HG03354 (cell line): Measurements from ENCODE around the gene CLOCK.
A peak's percentile ranks its signal among the peaks of the same experiment; 100 is the strongest.

Source experiments
- ATAC-seq: cut with Tn5 transposase; IDR thresholded peaks from one replicate; pipeline ENCODE4 v1.9.1; 2021; ENCODE audit warnings: mild to moderate bottlenecking; ENCODE audit not compliant: unreplicated experiment, poor library complexity, severe bottlenecking

Gene CLOCK

DNA sequence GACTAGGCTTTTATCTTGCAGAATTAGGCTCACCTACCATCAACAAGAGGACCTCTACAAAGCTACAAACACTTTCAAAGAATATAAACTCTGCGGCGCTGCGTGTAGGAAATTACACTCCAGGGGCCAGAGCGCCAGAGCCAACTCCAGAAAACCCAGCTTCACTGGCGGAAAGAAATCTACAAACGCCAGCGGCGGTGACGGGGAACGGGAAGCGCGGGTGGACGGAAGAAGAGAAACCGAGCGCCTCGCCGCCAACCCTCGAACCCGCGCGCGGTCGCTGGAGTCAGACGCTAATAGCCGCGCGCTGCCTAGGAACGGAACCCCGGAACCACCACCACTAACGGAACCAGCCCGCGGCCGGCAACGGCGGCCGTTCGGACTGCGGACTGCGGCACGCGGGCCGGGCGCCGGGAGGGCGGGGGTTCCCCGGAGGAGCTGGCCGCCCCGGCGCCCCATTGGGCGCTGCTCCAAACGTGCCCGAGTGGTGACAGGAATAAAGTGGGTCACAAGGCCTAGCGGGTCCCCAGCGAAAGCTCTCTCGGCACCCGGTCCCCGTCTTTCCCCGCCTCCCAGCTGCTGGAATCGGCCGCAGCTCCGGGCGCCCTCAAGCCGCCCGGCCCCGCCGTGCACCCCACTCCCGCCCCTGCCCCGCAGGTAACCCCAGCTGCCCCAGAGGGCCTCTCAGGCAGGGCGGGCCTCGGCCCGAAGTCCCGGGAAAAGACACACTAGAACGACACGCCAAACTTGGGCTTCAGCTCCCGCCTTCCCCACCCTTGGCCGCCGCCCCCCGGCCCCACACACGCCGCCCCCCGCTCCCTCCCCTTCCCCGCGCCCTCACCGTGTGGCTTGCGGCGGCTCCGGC, 836 bp downstream of the CLOCK start:
- ATAC-seq, result peak; percentile 54

DNA sequence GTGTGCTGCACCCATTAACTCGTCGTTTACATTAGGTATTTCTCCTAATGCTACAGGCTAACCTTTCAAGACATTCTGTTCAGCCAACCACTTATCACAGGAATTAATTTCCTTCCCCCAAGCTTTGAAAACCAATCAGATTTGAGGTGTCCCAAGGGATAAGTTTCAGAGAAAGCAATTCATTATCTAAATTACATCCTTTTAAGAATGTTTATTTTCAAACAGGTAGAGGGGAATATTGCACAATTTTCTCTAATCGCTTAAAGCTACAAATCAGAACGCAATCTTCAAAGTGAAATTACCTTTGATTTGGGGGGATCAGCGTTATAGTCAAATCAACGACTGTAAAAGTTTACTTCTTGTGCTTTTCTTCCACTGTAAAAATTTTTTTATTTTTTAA, 1.6 kb downstream of the CLOCK start:
- no peak for ATAC-seq

GRCh38 chr4:55543858-55544257, 2.9 kb downstream of the CLOCK start:
- ATAC-seq, result no peak

- ATAC-seq, result no peak
Measured at GRCh38 chr4:55540271-55540670, 6.4 kb downstream of the CLOCK start.

DNA sequence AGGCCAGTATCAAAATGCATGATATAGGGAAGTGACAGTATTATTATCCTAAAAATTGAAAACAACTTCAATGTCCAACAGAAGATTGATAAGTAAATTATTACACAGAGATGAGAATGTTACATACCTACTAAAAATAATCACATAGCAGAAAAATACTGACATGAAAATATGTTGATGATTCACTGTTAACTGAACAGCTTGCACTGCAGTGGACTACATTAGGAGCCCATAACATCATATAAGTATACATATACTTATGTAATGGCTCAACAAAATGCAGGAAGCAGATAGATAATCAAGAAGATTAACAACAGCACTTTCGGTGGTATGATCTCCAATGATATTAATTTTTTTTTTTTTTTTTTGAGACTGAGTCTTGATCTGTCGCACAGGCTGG, 7.1 kb downstream of the CLOCK start:
- no peak for ATAC-seq

- ATAC-seq, result no peak
Measured at GRCh38 chr4:55538531-55538930, 8.2 kb downstream of the CLOCK start.

- ATAC-seq, result no peak
Measured at GRCh38 chr4:55534306-55534705, 12.4 kb downstream of the CLOCK start.

- ATAC-seq, result no peak
Measured at GRCh38 chr4:55530691-55531090, 16.0 kb downstream of the CLOCK start.

GRCh38 chr4:55530167-55530566, 16.5 kb downstream of the CLOCK start:
- ATAC-seq, result no peak

- no peak for ATAC-seq
Measured at GRCh38 chr4:55528491-55528890, 18.2 kb downstream of the CLOCK start.

DNA sequence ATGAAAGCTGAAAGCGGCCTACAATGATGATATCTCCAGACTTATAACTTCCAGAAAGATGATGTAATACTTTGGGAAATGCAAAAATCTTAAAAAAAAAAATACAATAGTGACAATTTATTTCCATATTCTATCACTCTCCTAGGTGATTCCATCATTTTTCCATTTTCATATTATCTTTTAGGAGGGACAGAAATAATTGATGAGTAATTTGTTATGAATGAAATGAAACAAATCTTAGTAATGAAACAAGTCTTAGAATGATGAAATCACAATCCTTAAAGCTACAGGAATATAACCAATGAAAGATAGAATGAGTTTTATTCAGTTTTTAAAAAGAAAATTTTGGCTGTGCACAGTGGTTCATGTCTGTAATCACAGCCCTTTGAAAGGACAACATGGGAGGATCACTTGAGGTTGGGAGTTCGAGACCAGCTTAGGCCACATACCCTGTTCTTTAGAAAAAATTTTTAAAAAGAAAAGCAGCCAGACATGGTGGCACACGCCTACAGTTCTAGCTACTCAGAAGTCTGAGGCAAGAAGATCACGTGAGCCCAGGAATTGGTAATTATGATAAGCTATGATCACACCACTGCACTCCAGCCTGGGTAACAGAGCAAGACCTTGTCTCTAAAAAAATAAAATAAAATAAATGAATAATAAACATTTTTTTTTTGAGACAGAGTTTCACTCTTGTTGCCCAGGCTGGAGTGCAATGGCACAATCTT, 21.7 kb downstream of the CLOCK start:
- ATAC-seq, result no peak

DNA sequence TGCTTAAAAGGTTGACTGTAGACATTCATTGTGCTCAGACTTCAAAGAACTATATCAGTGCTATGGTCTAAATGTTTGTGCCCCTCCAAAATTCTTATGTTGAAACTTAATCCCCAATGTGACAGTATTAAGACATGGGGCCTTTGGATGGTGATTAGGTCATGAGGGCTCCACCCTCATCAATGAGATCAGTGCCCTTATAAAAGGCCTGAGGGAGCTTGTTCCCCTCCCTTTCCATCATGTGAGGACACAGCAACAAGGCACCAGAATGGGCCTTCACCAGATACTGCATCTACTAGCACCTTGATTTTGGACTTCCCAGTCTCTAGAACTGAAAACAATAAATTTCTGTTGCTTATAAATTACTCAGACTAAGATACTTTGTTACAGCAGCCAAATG, 28.3 kb downstream of the CLOCK start:
- ATAC-seq, result no peak

DNA sequence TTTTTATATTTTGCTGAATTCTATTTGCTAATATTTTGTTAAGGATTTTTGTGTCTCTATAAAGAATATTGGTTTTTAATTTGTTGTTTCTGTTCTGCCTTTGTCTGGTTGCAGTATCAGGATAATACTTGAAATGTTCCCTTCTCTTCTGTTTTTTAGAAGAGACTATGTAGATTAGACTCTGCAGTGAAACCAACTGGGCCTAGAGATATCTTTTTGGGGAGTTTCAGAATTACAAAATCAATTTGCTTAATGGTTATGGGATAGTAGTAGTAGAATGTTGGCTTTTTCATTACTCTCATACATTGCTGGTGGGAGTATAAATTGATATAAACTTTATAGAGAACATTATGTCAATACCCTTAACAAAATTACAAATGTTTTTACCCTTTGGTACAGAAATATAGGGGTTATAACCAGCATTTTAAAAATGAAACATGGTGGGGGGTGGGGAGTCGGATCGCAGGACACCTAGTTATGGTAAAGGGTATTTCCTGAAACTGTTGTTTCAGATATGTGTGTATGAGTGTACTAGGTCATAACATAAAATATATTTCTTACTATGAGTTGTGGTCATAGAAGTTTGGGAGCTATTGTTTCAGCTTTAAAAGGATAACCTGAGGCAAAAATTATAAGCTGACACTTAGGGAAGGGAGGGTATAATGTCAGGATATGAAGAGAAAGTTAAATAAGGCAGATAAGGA, 29.0 kb downstream of the CLOCK start:
- peak; percentile 72 for ATAC-seq

DNA sequence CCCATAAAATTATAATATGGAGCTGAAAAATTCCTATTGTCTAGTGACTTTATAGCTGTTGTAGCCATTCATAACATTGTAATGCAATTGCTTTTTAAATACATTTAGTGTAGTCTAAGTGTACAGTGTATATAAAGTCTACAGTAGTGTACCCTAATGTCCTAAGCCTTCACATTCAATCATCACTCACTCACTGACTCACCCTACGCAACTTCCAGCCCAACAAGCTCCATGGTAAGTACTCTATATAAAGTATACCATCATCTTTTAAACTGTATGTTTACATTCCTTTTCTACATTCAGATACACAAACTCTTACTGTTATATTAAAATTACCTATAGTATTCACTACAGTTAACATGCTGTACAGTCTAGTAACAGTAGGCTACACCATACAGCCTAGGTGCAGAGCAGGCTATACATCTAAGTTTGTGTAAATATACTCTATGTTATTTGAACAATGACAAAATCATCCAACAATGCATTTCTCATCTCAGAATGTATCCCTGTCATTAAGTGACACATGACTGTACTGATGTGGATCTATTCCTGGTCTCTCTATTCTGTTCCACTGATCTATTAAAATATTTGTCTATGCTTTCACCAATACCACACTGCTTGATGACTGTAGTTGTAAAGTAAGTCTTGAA, 33.7 kb downstream of the CLOCK start:
- no peak for ATAC-seq

DNA sequence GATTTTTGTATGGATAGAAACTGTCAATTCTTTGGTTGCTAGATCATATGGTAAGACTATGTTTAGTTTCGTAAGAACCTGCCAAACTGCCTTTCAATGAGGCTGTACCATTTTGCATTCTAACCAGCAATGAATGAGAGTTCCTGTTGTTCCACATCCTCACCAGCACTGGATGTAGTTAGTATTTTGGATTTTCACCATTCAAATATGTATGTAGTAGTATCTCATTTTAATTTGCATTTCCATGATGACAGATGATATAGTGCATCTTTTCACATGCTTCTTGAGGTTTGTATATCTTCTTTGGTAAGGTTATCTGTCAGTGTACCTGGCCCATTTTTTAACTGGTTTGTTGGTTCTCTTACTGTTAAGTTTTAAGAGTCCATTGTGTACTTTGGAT, 34.6 kb downstream of the CLOCK start:
- no peak for ATAC-seq

GRCh38 chr4:55510685-55511084, 36.0 kb downstream of the CLOCK start:
- ATAC-seq, result no peak

- no peak for ATAC-seq
Measured at GRCh38 chr4:55509266-55509665, 37.4 kb downstream of the CLOCK start.

DNA sequence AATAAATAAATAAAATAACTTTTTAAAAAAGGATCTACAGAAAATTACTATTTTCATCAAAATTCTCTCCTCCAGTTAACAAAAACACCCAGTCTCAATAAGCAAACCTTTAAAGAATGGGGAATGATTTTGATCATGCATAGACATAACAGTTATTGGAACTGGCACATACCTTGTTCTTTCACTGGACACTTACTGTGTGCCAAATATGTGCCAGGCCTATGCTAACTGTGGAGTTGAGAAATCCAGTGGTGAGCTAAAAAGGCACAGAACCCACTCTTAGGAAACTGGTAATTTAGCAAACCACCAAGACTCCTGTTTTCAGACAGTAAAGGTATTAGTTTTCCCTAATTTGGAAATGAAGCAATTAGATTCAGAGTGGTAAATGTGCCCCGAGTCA, 39.1 kb downstream of the CLOCK start:
- ATAC-seq, result no peak

DNA sequence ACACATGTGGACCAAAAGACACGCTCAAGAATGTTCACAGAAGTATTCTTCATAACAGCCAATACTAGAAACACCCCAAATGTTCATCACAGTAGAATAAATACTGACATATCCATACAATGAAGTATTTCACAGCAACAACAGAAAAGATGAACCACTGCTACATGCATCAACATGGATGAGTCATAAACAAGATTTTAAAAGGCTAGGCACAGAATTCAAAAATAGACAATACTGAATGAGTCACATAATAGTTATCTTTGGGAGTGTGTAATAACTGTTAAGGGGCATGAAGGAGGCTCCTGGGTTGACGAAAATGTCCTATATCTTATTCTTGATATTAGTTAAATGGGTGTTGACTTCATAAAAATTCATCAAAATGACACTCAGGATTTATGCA, 43.5 kb downstream of the CLOCK start:
- no peak for ATAC-seq

DNA sequence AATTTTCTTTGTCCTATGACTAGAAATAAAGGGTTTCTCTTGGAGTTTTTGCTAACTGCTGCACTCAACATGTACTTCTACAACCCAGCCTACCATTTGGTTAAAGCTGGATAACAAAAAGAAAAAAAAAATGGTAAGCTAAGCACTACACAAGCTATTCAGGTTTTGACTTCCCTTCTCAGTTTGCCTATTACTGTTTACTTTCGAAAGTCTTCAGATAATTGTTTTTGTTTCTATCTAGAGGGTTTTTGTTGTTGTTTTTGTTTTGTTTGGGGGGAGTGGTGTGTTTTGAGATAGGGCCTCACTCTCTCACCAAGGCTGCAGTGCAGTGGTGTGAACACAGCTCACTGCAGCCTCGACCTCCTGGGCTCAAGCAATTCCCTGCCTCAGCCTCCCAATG, 46.6 kb downstream of the CLOCK start:
- peak; percentile 64 for ATAC-seq
